ENCODE results near the gene SLC5A2.

Gene SLC5A2

GRCh38 chr16:31453255-31454204, 29.4 kb upstream of the SLC5A2 start (continued):
- TF ChIP-seq HIC1 (tag by site-specific recombination; IDR thresholded peaks at IDR 0.05), result no peak
- TF ChIP-seq, protein P1, sequence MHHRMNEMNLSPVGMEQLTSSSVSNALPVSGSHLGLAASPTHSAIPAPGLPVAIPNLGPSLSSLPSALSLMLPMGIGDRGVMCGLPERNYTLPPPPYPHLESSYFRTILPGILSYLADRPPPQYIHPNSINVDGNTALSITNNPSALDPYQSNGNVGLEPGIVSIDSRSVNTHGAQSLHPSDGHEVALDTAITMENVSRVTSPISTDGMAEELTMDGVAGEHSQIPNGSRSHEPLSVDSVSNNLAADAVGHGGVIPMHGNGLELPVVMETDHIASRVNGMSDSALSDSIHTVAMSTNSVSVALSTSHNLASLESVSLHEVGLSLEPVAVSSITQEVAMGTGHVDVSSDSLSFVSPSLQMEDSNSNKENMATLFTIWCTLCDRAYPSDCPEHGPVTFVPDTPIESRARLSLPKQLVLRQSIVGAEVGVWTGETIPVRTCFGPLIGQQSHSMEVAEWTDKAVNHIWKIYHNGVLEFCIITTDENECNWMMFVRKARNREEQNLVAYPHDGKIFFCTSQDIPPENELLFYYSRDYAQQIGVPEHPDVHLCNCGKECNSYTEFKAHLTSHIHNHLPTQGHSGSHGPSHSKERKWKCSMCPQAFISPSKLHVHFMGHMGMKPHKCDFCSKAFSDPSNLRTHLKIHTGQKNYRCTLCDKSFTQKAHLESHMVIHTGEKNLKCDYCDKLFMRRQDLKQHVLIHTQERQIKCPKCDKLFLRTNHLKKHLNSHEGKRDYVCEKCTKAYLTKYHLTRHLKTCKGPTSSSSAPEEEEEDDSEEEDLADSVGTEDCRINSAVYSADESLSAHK (tag by site-specific recombination; IDR thresholded peaks at IDR 0.05), result no peak
- TF ChIP-seq HOXA7 (CRISPR knock-in tag; IDR thresholded peaks at IDR 0.05; ENCODE audit: borderline replicate concordance), result no peak
- peak; percentile 52 for TF ChIP-seq INSM2 (tag by site-specific recombination; IDR thresholded peaks at IDR 0.05)
- TF ChIP-seq ZBTB44 (tag by site-specific recombination; IDR thresholded peaks at IDR 0.05), result no peak
- no peak for TF ChIP-seq ZNF513 (tag by site-specific recombination; IDR thresholded peaks at IDR 0.05)
- TF ChIP-seq ZNF169 (tag by site-specific recombination; IDR thresholded peaks at IDR 0.05), result no peak
- no peak for TF ChIP-seq ZNF501 (tag by site-specific recombination; IDR thresholded peaks at IDR 0.05)
- TF ChIP-seq ZBTB17 (tag by site-specific recombination; IDR thresholded peaks at IDR 0.05), result peak; percentile 91
- no peak for TF ChIP-seq ZSCAN30 (tag by site-specific recombination; IDR thresholded peaks at IDR 0.05)
- TF ChIP-seq ZNF391 (tag by site-specific recombination; IDR thresholded peaks at IDR 0.05; ENCODE audit: borderline replicate concordance, low read depth), result peak; percentile 57; the same call in 1 of the 2 replicates
- TF ChIP-seq ZNF184 (tag by site-specific recombination; IDR thresholded peaks at IDR 0.05), result no peak
- TF ChIP-seq ZNF785 (tag by site-specific recombination; IDR thresholded peaks at IDR 0.05), result peak; percentile 54; the same call in 1 of the 2 replicates
- TF ChIP-seq ZNF248 (tag by site-specific recombination; IDR thresholded peaks at IDR 0.05), result no peak
- no peak for TF ChIP-seq ZNF121 (tag by site-specific recombination; IDR thresholded peaks at IDR 0.05)
- TF ChIP-seq MYNN (tag by site-specific recombination; IDR thresholded peaks at IDR 0.05; ENCODE audit: borderline replicate concordance), result no peak
- no peak for TF ChIP-seq SALL2 (tag by site-specific recombination; IDR thresholded peaks at IDR 0.05; ENCODE audit: borderline replicate concordance)
- TF ChIP-seq ZNF18 (tag by site-specific recombination; IDR thresholded peaks at IDR 0.05), result no peak
- peak; percentile 77 for TF ChIP-seq ZEB2 (tag by site-specific recombination; IDR thresholded peaks at IDR 0.05)
- TF ChIP-seq ZNF692 (tag by site-specific recombination; IDR thresholded peaks at IDR 0.05), result peak; percentile 73
- 0 out of 2 replicates have a peak, but pooled peaks have one; percentile 5 for TF ChIP-seq EGR2 (tag by site-specific recombination; IDR thresholded peaks at IDR 0.05; ENCODE audit: low read depth)
- TF ChIP-seq ZNF202 (tag by site-specific recombination; IDR thresholded peaks at IDR 0.05; ENCODE audit: borderline replicate concordance), result no peak
- no peak for TF ChIP-seq ZNF354C (tag by site-specific recombination; IDR thresholded peaks at IDR 0.05; ENCODE audit: borderline replicate concordance, low read depth)
- no peak for TF ChIP-seq TRIM28 (IDR thresholded peaks at IDR 0.05; ENCODE audit: borderline replicate concordance, low read length)
- no peak for TF ChIP-seq GLI2 (tag by site-specific recombination; IDR thresholded peaks at IDR 0.05; ENCODE audit: borderline replicate concordance, low read depth)
- TF ChIP-seq KLF8 (tag by site-specific recombination; IDR thresholded peaks at IDR 0.05), result peak; percentile 53
